ENCODE data around the gene NAP1L4.

NAP1L4 gene

DNA sequence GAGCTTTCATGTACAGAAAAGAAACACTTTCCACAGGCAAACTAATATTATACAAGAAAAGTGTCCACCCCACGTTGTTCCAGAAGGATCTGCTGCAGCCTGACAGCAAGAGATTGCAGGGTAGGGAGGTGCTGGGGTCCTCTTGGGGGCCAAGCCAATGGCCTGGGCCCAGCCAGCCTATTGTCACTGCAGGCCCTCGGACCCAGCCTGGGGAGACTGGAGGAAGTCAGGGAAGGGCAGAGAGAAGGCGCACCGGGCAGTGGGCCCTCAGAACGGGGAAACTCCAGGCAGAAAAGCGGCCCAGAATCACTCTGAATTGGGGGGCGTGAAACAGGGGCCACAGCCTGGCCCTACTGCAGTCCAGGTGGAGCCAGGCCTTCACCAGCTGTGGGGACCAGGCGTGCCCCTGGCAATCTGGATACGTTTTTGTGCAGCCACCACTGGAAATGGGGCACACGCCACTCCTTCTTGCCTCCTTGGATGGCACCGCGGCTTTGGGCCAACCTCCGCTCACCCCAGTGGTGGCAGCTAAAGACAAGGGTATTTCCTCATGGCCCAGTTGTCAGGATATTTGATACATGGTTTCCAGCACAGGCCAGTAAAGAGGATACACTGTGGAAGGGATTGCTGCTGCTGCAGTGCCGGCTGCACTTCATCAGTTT, 3.9 kb upstream of the NAP1L4 start:
- H3K27ac ChIP-seq (ENCODE audit: low read length): no peak overlapping the region
- no peak overlapping the region for H3K4me3 ChIP-seq (ENCODE audit: low read length)
- no peaks in the 10 kb centered on the region for H3K9me3 ChIP-seq (ENCODE audit: insufficient read depth, low read length)
- H3K9ac ChIP-seq (ENCODE audit: low read length): no peak overlapping the region
- no peaks in the 10 kb centered on the region for H3K27me3 ChIP-seq (ENCODE audit: low read depth, low read length)
- H3K4me2 ChIP-seq (ENCODE audit: low read length): no peak overlapping the region
- no peak for TF ChIP-seq EZH2phosphoT487 (IDR thresholded peaks at IDR 0.05; ENCODE audit: low read depth)
- TF ChIP-seq, protein P1, sequence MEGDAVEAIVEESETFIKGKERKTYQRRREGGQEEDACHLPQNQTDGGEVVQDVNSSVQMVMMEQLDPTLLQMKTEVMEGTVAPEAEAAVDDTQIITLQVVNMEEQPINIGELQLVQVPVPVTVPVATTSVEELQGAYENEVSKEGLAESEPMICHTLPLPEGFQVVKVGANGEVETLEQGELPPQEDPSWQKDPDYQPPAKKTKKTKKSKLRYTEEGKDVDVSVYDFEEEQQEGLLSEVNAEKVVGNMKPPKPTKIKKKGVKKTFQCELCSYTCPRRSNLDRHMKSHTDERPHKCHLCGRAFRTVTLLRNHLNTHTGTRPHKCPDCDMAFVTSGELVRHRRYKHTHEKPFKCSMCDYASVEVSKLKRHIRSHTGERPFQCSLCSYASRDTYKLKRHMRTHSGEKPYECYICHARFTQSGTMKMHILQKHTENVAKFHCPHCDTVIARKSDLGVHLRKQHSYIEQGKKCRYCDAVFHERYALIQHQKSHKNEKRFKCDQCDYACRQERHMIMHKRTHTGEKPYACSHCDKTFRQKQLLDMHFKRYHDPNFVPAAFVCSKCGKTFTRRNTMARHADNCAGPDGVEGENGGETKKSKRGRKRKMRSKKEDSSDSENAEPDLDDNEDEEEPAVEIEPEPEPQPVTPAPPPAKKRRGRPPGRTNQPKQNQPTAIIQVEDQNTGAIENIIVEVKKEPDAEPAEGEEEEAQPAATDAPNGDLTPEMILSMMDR (IDR thresholded peaks at IDR 0.05; ENCODE audit: low read depth, low read length): no peak
- peaks cover 17% of the 10 kb centered on the region for H3K79me2 ChIP-seq (ENCODE audit: low read length)
- H3K36me3 ChIP-seq (replicated peaks; ENCODE audit: low read depth, low read length): peaks cover 9% of the 10 kb centered on the region
- H2AFZ ChIP-seq (ENCODE audit: low read depth, low read length): no peak overlapping the region
- H4K20me1 ChIP-seq (ENCODE audit: insufficient read depth, low read length): no peaks in the 10 kb centered on the region
- H3K4me1 ChIP-seq (ENCODE audit: low read length): peaks cover 10% of the 10 kb centered on the region; the same call in 1 of the 2 replicates

DNA sequence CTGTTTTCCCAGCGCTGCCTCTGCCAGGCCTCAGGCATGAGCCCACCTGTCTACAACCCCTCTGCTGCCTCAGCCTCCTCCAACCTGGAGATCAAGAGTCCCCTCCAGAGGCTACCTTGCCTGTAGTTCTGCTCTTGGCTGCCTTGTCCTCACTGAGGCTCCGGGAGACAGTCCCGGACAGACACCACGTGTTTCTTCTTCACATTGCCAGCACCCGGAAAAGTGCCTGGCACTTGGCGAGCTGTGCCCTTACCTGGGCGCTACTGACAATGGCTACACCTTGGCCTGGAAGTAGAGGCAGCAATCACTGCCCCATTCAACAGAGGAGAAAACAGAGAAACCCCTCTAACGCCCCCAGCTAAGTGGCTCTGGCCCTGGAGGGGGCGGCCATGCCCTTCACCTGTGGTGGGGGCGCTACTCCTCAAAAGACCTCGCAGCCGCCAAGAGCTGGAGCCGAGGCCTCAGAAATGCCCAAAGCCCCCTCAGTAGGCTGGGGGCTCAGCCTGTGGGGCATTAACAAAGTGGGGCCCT, 3.0 kb upstream of the NAP1L4 start:
- no peak overlapping the region for H3K4me3 ChIP-seq (ENCODE audit: low read length)
- peaks cover 13% of the 10 kb centered on the region for H3K4me1 ChIP-seq (ENCODE audit: low read length)
- no peak overlapping the region for H3K4me2 ChIP-seq (ENCODE audit: low read length)
- no peak overlapping the region for H3K9ac ChIP-seq (ENCODE audit: low read length)
- peaks cover 2% of the 10 kb centered on the region for H3K36me3 ChIP-seq (replicated peaks; ENCODE audit: low read depth, low read length)
- no peaks in the 10 kb centered on the region for H3K9me3 ChIP-seq (ENCODE audit: insufficient read depth, low read length)
- no peak overlapping the region for H3K27ac ChIP-seq (ENCODE audit: low read length)
- no peaks in the 10 kb centered on the region for H3K27me3 ChIP-seq (ENCODE audit: low read depth, low read length)
- peaks cover 26% of the 10 kb centered on the region for H3K79me2 ChIP-seq (ENCODE audit: low read length)
- TF ChIP-seq EZH2phosphoT487 (IDR thresholded peaks at IDR 0.05; ENCODE audit: low read depth): no peak
- TF ChIP-seq, protein P1 (IDR thresholded peaks at IDR 0.05; ENCODE audit: low read depth, low read length): no peak
- H4K20me1 ChIP-seq (ENCODE audit: insufficient read depth, low read length): peaks cover 5% of the 10 kb centered on the region
- no peak overlapping the region for H2AFZ ChIP-seq (ENCODE audit: low read depth, low read length)

DNA sequence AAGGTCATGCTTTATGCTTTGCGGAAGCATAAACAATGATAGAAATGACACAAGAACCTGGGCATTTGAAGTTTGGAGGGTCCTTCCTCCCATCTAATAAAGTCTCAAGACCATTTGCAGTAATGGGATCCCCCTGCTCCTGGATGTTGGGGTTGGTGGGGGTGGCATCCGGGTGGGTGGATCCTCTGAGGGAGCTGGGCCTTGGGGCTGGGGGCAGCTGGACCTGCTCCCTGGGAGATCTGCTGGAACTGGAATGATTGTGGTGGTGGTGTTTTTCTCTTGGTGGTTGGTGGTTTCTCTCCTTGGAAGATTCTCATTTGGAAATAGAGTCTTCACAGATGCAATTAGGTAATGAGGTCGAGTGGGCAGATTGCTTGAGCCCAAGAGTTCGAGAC, 2.2 kb upstream of the NAP1L4 start:
- no peak overlapping the region for H3K4me3 ChIP-seq (ENCODE audit: low read length)
- H3K9ac ChIP-seq (ENCODE audit: low read length): no peak overlapping the region
- H3K27ac ChIP-seq (ENCODE audit: low read length): no peak overlapping the region
- H3K4me2 ChIP-seq (ENCODE audit: low read length): no peak overlapping the region
- H3K27me3 ChIP-seq (ENCODE audit: low read depth, low read length): no peaks in the 10 kb centered on the region
- TF ChIP-seq, protein P1 (IDR thresholded peaks at IDR 0.05; ENCODE audit: low read depth, low read length): no peak
- no peak for TF ChIP-seq EZH2phosphoT487 (IDR thresholded peaks at IDR 0.05; ENCODE audit: low read depth)
- peaks cover 13% of the 10 kb centered on the region for H4K20me1 ChIP-seq (ENCODE audit: insufficient read depth, low read length)
- peaks cover 34% of the 10 kb centered on the region for H3K79me2 ChIP-seq (ENCODE audit: low read length)
- H3K36me3 ChIP-seq (replicated peaks; ENCODE audit: low read depth, low read length): no peaks in the 10 kb centered on the region
- no peak overlapping the region for H2AFZ ChIP-seq (ENCODE audit: low read depth, low read length)
- no peaks in the 10 kb centered on the region for H3K9me3 ChIP-seq (ENCODE audit: insufficient read depth, low read length)
- peaks cover 20% of the 10 kb centered on the region for H3K4me1 ChIP-seq (ENCODE audit: low read length)

DNA sequence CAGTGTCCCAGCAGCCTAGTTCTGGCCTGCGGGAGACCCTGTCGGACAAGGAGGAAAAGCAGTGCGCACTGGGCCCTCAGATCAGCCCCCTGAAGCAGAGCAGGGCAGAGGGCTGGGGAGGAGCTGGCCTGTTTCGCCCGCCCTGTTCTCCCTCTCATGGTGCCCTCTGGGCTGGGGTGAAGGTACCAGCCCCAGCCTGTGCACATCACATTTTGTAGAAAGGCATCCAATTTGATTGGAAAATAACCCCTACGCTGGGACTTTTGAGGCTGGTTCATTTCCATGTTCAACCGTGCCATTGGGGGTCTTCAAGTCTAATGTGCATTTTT, 832 bp upstream of the NAP1L4 start:
- peaks cover 47% of the 10 kb centered on the region for H3K79me2 ChIP-seq (ENCODE audit: low read length)
- peak overlapping the region; percentile 72 for H3K27ac ChIP-seq (ENCODE audit: low read length)
- TF ChIP-seq, protein P1 (IDR thresholded peaks at IDR 0.05; ENCODE audit: low read depth, low read length): no peak
- TF ChIP-seq EZH2phosphoT487 (IDR thresholded peaks at IDR 0.05; ENCODE audit: low read depth): no peak
- peaks cover 34% of the 10 kb centered on the region for H3K4me1 ChIP-seq (ENCODE audit: low read length)
- peak overlapping the region; percentile 51; the same call in 1 of the 2 replicates for H2AFZ ChIP-seq (ENCODE audit: low read depth, low read length)
- peak overlapping the region; percentile 96 for H3K9ac ChIP-seq (ENCODE audit: low read length)
- no peaks in the 10 kb centered on the region for H3K9me3 ChIP-seq (ENCODE audit: insufficient read depth, low read length)
- peaks cover 9% of the 10 kb centered on the region for H3K36me3 ChIP-seq (replicated peaks; ENCODE audit: low read depth, low read length)
- peak overlapping the region; percentile 86 for H3K4me2 ChIP-seq (ENCODE audit: low read length)
- no peaks in the 10 kb centered on the region for H3K27me3 ChIP-seq (ENCODE audit: low read depth, low read length)
- H4K20me1 ChIP-seq (ENCODE audit: insufficient read depth, low read length): peaks cover 27% of the 10 kb centered on the region
- peak overlapping the region; percentile 93 for H3K4me3 ChIP-seq (ENCODE audit: low read length)

Measured in OCI-LY3 (cell line).